ENCODE data around the gene COL9A3.
"Not testable (repeated sequence)": the region's sequence is repeated elsewhere in the genome, so short reads cannot be mapped to it uniquely, and the experiment has no call there.

The COL9A3 gene

GRCh38 chr20:62838128-62838891, 21.5 kb downstream of the COL9A3 start:
- DNase-seq: no peak

- DNase-seq: no peak
Measured at GRCh38 chr20:62839261-62839660, 22.4 kb downstream of the COL9A3 start.

- no peak for DNase-seq
Measured at GRCh38 chr20:62839816-62840215, 23.0 kb downstream of the COL9A3 start.

- no peak for DNase-seq
Measured at GRCh38 chr20:62840244-62841197, 23.7 kb downstream of the COL9A3 start.

- DNase-seq: no peak
Measured at GRCh38 chr20:62841705-62842212, 24.9 kb downstream of the COL9A3 start.

- no peak for DNase-seq
Measured at GRCh38 chr20:62843656-62844055, 26.8 kb downstream of the COL9A3 start.

GRCh38 chr20:62844182-62844581, 27.3 kb downstream of the COL9A3 start:
- DNase-seq: no peak

- no peak for DNase-seq
Measured at GRCh38 chr20:62845416-62846160, 28.7 kb downstream of the COL9A3 start.

GRCh38 chr20:62846166-62846890, 29.5 kb downstream of the COL9A3 start:
- DNase-seq: no peak

GRCh38 chr20:62848917-62849316, 32.1 kb downstream of the COL9A3 start:
- not testable (repeated sequence) for DNase-seq

GRCh38 chr20:62849431-62849830, 32.6 kb downstream of the COL9A3 start:
- DNase-seq: no peak

- no peak for DNase-seq
Measured at GRCh38 chr20:62850333-62850974, 33.6 kb downstream of the COL9A3 start.

GRCh38 chr20:62852196-62852595, 35.3 kb downstream of the COL9A3 start:
- no peak for DNase-seq

GRCh38 chr20:62852841-62853240, 36.0 kb downstream of the COL9A3 start:
- DNase-seq: no peak

GRCh38 chr20:62853304-62853703, 36.5 kb downstream of the COL9A3 start:
- DNase-seq: not testable (repeated sequence)

GRCh38 chr20:62854121-62854520, 37.3 kb downstream of the COL9A3 start:
- no peak for DNase-seq

GRCh38 chr20:62855120-62855519, 38.3 kb downstream of the COL9A3 start:
- no peak for DNase-seq

- no peak for DNase-seq
Measured at GRCh38 chr20:62856931-62857619, 40.2 kb downstream of the COL9A3 start.

GRCh38 chr20:62858058-62858830, 41.4 kb downstream of the COL9A3 start:
- no peak for DNase-seq

GRCh38 chr20:62859721-62860120, 42.9 kb downstream of the COL9A3 start:
- no peak for DNase-seq
